ENCODE data around the gene CENPU. TPM values are rescaled to one million over a fixed set of nuclear protein-coding genes. Genes with fewer than 3 reads are reported as not detected.

CENPU gene
- total and polyA plus RNA-seq, 2 experiments from 2014 or later: 88.3 to 186 TPM

GRCh38 chr4:184651899-184652298 lies 82.0 kb downstream of the CENPU start:
- H3K9me2 ChIP-seq (ENCODE audit: insufficient read depth): no peaks in the 10 kb centered on the region
- peaks cover 10% of the 10 kb centered on the region for H3K27me3 Mint-ChIP-seq (ENCODE audit: insufficient read depth, low read depth, poor library complexity)
- no peaks in the 10 kb centered on the region for H3K36me3 ChIP-seq (ENCODE audit: insufficient read depth)
- H3K4me1 ChIP-seq (ENCODE audit: insufficient read depth): peaks cover 44% of the 10 kb centered on the region
- H3K4me1 Mint-ChIP-seq: peaks cover 40% of the 10 kb centered on the region
- ATAC-seq (no peak), DNase-seq (ENCODE audit: low spot score) (peak; percentile 51)
- no peak overlapping the region for H3K4me3 ChIP-seq
- 0 out of 2 replicates have a peak overlapping the region, but pooled peaks have one; percentile 75 for H3K27ac ChIP-seq (ENCODE audit: low read depth)
- no peaks in the 10 kb centered on the region for H3F3A ChIP-seq (replicated peaks; ENCODE audit: low read depth)
- H3K9me3 Mint-ChIP-seq: no peaks in the 10 kb centered on the region; the same call in 2 of the 3 replicates
- H4K20me1 ChIP-seq (replicated peaks; ENCODE audit: insufficient read depth): peaks cover 12% of the 10 kb centered on the region
- H3K79me2 ChIP-seq (replicated peaks; ENCODE audit: insufficient read depth): peaks cover 21% of the 10 kb centered on the region
- H2AFZ ChIP-seq: no peak overlapping the region
- TF ChIP-seq ZNF114 (CRISPR knock-in tag; IDR thresholded peaks at IDR 0.05) (no peak), STAT1 (IDR thresholded peaks at IDR 0.05; ENCODE audit: unreplicated experiment) (no peak), POLR2AphosphoS5 (IDR thresholded peaks at IDR 0.05; ENCODE audit: low read depth) (no peak), EZH2phosphoT487 (IDR thresholded peaks at IDR 0.05; ENCODE audit: unreplicated experiment) (no peak), EZH2 (IDR thresholded peaks at IDR 0.05; ENCODE audit: low read depth, unreplicated experiment) (no peak), CREB1 (CRISPR knock-in tag; IDR thresholded peaks at IDR 0.05; ENCODE audit: low read depth) (no peak), ZNF331 (CRISPR knock-in tag; IDR thresholded peaks at IDR 0.05; ENCODE audit: low read depth) (no peak), ETS1 (IDR thresholded peaks at IDR 0.05) (no peak), NANOG (IDR thresholded peaks at IDR 0.05; ENCODE audit: borderline replicate concordance) (no peak), ZNF462 (CRISPR knock-in tag; IDR thresholded peaks at IDR 0.05) (no peak), JUNB (IDR thresholded peaks at IDR 0.05; ENCODE audit: unreplicated experiment) (no peak), CTCF (conservative IDR thresholded peaks at IDR 0.05; ENCODE audit: low read depth in 2 of 2) (no peak)
- TF ChIP-seq, protein P1, sequence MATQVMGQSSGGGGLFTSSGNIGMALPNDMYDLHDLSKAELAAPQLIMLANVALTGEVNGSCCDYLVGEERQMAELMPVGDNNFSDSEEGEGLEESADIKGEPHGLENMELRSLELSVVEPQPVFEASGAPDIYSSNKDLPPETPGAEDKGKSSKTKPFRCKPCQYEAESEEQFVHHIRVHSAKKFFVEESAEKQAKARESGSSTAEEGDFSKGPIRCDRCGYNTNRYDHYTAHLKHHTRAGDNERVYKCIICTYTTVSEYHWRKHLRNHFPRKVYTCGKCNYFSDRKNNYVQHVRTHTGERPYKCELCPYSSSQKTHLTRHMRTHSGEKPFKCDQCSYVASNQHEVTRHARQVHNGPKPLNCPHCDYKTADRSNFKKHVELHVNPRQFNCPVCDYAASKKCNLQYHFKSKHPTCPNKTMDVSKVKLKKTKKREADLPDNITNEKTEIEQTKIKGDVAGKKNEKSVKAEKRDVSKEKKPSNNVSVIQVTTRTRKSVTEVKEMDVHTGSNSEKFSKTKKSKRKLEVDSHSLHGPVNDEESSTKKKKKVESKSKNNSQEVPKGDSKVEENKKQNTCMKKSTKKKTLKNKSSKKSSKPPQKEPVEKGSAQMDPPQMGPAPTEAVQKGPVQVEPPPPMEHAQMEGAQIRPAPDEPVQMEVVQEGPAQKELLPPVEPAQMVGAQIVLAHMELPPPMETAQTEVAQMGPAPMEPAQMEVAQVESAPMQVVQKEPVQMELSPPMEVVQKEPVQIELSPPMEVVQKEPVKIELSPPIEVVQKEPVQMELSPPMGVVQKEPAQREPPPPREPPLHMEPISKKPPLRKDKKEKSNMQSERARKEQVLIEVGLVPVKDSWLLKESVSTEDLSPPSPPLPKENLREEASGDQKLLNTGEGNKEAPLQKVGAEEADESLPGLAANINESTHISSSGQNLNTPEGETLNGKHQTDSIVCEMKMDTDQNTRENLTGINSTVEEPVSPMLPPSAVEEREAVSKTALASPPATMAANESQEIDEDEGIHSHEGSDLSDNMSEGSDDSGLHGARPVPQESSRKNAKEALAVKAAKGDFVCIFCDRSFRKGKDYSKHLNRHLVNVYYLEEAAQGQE (IDR thresholded peaks at IDR 0.05; ENCODE audit: unreplicated experiment): no peak
- no peaks in the 10 kb centered on the region for H3K27me3 ChIP-seq (ENCODE audit: insufficient read depth)
- H3K4me2 ChIP-seq: peak overlapping the region; percentile 22; the same call in 1 of the 2 replicates
- H3K27ac Mint-ChIP-seq: peak overlapping the region; percentile 10
- peaks cover 12% of the 10 kb centered on the region; the same call in 2 of the 3 replicates for H3K36me3 Mint-ChIP-seq (ENCODE audit: low read depth)
- H3K4me3 Mint-ChIP-seq: peak overlapping the region; percentile 5; the same call in 2 of the 3 replicates

Measured in GM23338 (cell line).